H9 (cell line): ENCODE results near the gene MITF. TPM values are rescaled to one million over a fixed set of nuclear protein-coding genes. Genes with fewer than 3 reads are reported as not detected.

Experiments used
- DNase-seq: peaks from one replicate; pipeline ENCODE4 v3.0.0-alpha.2; 2017
- H2AFZ ChIP-seq: one replicate; pipeline ENCODE4 v1.6.1; 2013; ENCODE audit warnings: mild to moderate bottlenecking, low read length, control low read depth, moderate library complexity
- H2AK5ac ChIP-seq: 2 replicates; pipeline ENCODE4 v1.6.1; 2013; ENCODE audit warnings: low read length, control low read depth, mixed read lengths; ENCODE audit not compliant: insufficient read length
- H2BK120ac ChIP-seq: one replicate; pipeline ENCODE4 v1.6.1; 2013; ENCODE audit warnings: low read depth, mild to moderate bottlenecking, low read length, control low read depth, inconsistent platforms; ENCODE audit not compliant: poor library complexity, severe bottlenecking
- H2BK12ac ChIP-seq: 2 replicates; pipeline ENCODE4 v1.6.1; 2013; ENCODE audit warnings: low read length, control low read depth, mixed read lengths, low read depth; ENCODE audit not compliant: insufficient read length
- H2BK15ac ChIP-seq: 2 replicates; pipeline ENCODE4 v1.6.1; 2013; ENCODE audit warnings: low read depth, low read length, control low read depth
- H2BK20ac ChIP-seq: one replicate; pipeline ENCODE4 v1.6.1; 2013; ENCODE audit warnings: low read depth, mild to moderate bottlenecking, low read length, control low read depth, inconsistent platforms; ENCODE audit not compliant: poor library complexity, severe bottlenecking
- H2BK5ac ChIP-seq: 2 replicates; pipeline ENCODE4 v1.6.1; 2013; ENCODE audit warnings: low read length, control low read depth, mixed read lengths; ENCODE audit not compliant: insufficient read length
- H3K14ac ChIP-seq: 2 replicates; pipeline ENCODE4 v1.6.1; 2013; ENCODE audit warnings: low read length, control low read depth; ENCODE audit not compliant: insufficient read depth
- H3K18ac ChIP-seq: 2 replicates; pipeline ENCODE4 v1.6.1; 2013; ENCODE audit warnings: low read depth, mild to moderate bottlenecking, mixed read lengths, low read length, control low read depth; ENCODE audit not compliant: insufficient read length
- H3K23ac ChIP-seq: 2 replicates; pipeline ENCODE4 v1.6.1; 2013; ENCODE audit warnings: low read length, control low read depth, mixed read lengths, low read depth; ENCODE audit not compliant: insufficient read length
- H3K23me2 ChIP-seq: 2 replicates; pipeline ENCODE4 v1.6.1; 2013; ENCODE audit warnings: low read depth, mild to moderate bottlenecking, mixed read lengths, low read length, control low read depth; ENCODE audit not compliant: insufficient read length, poor library complexity, severe bottlenecking
- H3K27ac ChIP-seq: 2 replicates; pipeline ENCODE4 v1.5.1; 2013; ENCODE audit warnings: low read length, control low read depth, mixed read lengths, low read depth; ENCODE audit not compliant: insufficient read length
- H3K27me3 ChIP-seq: 2 replicates; pipeline ENCODE4 v1.6.1; 2013; ENCODE audit warnings: low read length, control low read depth, inconsistent platforms; ENCODE audit not compliant: insufficient read depth
- H3K4ac ChIP-seq: 2 replicates; pipeline ENCODE4 v1.6.1; 2013; ENCODE audit warnings: low read depth, mild to moderate bottlenecking, control low read depth, inconsistent platforms, low read length, moderate library complexity
- H3K4me1 ChIP-seq: 2 replicates; pipeline ENCODE4 v1.6.1; 2013; ENCODE audit warnings: low read length, control low read depth, inconsistent platforms; ENCODE audit not compliant: insufficient read depth
- H3K4me2 ChIP-seq: 2 replicates; pipeline ENCODE4 v1.6.1; 2013; ENCODE audit warnings: low read length, control low read depth, mixed read lengths; ENCODE audit not compliant: insufficient read length, insufficient read depth
- H3K56ac ChIP-seq: 2 replicates; pipeline ENCODE4 v1.6.1; 2013; ENCODE audit warnings: low read depth, mild to moderate bottlenecking, mixed read lengths, low read length, control low read depth; ENCODE audit not compliant: insufficient read length
- H3K79me1 ChIP-seq: 2 replicates; pipeline ENCODE4 v1.6.1; 2013; ENCODE audit warnings: low read depth, mild to moderate bottlenecking, moderate library complexity, low read length, control low read depth, inconsistent platforms; ENCODE audit not compliant: insufficient read depth, poor library complexity, severe bottlenecking
- H3K79me2 ChIP-seq: 2 replicates; pipeline ENCODE4 v1.6.1; 2013; ENCODE audit warnings: low read length, control low read depth, inconsistent platforms; ENCODE audit not compliant: insufficient read depth
- H3K9ac ChIP-seq: 2 replicates; pipeline ENCODE4 v1.6.1; 2013; ENCODE audit warnings: low read length, control low read depth, mixed read lengths; ENCODE audit not compliant: insufficient read length; ENCODE audit errors: extremely low read depth
- H3K9me3 ChIP-seq: one replicate; pipeline ENCODE4 v1.6.1; 2013; ENCODE audit warnings: low read depth, low read length, inconsistent platforms; ENCODE audit not compliant: control insufficient read depth
- H3T11ph ChIP-seq: one replicate; pipeline ENCODE4 v1.6.1; 2013; ENCODE audit warnings: mild to moderate bottlenecking, low read length, control low read depth, inconsistent platforms
- H4K20me1 ChIP-seq: one replicate; pipeline ENCODE4 v1.6.1; 2013; ENCODE audit not compliant: control insufficient read depth, insufficient read length, insufficient read depth
- H4K5ac ChIP-seq: 2 replicates; pipeline ENCODE4 v1.6.1; 2013; ENCODE audit warnings: low read depth, mild to moderate bottlenecking, mixed read lengths, low read length, control low read depth; ENCODE audit not compliant: insufficient read length
- H4K8ac ChIP-seq: replicated peaks from 2 replicates; pipeline ENCODE4 v1.6.1; 2013; ENCODE audit warnings: low read length, control low read depth, mixed read lengths, low read depth; ENCODE audit not compliant: insufficient read length
- H4K91ac ChIP-seq: 2 replicates; pipeline ENCODE4 v1.6.1; 2013; ENCODE audit warnings: low read depth, mild to moderate bottlenecking, moderate library complexity, mixed read lengths, low read length, control low read depth; ENCODE audit not compliant: insufficient read length
- H3K27ac Mint-ChIP-seq, 3 experiments: 2 replicates in 2 of 3; 3 replicates in 1 of 3; pipeline ENCODE4 v1.8.0; 2020 to 2021; ENCODE audit warnings: mixed read lengths in 3 of 3, mild to moderate bottlenecking in 1 of 3, moderate library complexity in 1 of 3
- H3K27me3 Mint-ChIP-seq: 2 replicates; pipeline ENCODE4 v1.8.0; 2021; ENCODE audit warnings: low read depth, mild to moderate bottlenecking, moderate library complexity, mixed read lengths
- H3K36me3 Mint-ChIP-seq, 3 experiments: 2 replicates in 2 of 3; 3 replicates in 1 of 3; pipeline ENCODE4 v1.8.0; 2020 to 2021; ENCODE audit warnings: low read depth in 3 of 3, mixed read lengths in 3 of 3; ENCODE audit not compliant: insufficient read depth in 1 of 3
- H3K4me1 Mint-ChIP-seq, 2 experiments: 2 replicates each; pipeline ENCODE4 v1.8.0; 2020; ENCODE audit warnings: mixed read lengths in 2 of 2
- H3K4me3 Mint-ChIP-seq, 2 experiments: 2 replicates in 1 of 2; 3 replicates in 1 of 2; pipeline ENCODE4 v1.8.0; 2020 to 2021; ENCODE audit warnings: mild to moderate bottlenecking in 2 of 2, mixed read lengths in 2 of 2, moderate library complexity in 1 of 2
- H3K9me3 Mint-ChIP-seq, 2 experiments: 2 replicates in 1 of 2; 3 replicates in 1 of 2; pipeline ENCODE4 v1.8.0; 2020; ENCODE audit warnings: mild to moderate bottlenecking in 2 of 2, mixed read lengths in 2 of 2, moderate library complexity in 1 of 2
- CTCF ChIP-seq: fragments of 200-600 bp; sonication (generic); conservative IDR thresholded peaks from 3 replicates; pipeline ENCODE4 v1.8.0; 2021; ENCODE audit warnings: antibody characterized with exemption, mild to moderate bottlenecking
- WGBS: extraction: QIAGEN DNeasy Blood & Tissue Kit; methylation state at CpG from one replicate; pipeline ENCODE4 v1.1.7; 2013; ENCODE audit warnings: missing lambda C conversion rate, low lambda C conversion rate, mixed read lengths; ENCODE audit not compliant: insufficient read length; ENCODE audit errors: extremely low coverage; 5-methylcytosine and 5-hydroxymethylcytosine counted together
- total RNA-seq: library from RNA; stranded (reverse); gene quantifications from 2 replicates; pipeline ENCODE4 v1.2.1, GENCODE V29; 2021

The MITF gene
- total RNA-seq, 1 experiment from 2014 or later, result 0.81 TPM

DNA sequence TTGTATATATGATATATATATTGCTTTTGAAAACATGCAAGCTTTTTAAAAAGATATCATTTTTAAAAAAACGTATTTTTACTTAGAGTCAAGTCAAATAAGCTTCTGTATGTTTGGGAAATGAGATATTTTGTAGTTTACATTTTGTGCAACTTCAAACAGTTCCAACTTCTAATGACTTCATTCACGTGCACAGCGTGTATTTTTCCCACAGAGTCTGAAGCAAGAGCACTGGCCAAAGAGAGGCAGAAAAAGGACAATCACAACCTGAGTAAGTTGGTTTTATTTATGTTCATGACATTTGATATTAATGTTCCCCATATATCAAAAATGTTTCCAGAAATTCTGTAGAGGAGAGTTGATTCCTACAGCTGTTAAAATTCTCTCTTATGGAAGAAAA lies 212.4 kb downstream of the MITF start:
- H3K4me1 Mint-ChIP-seq, result peaks cover 10 to 15% of the 10 kb centered on the region in 2 experiments
- no peak overlapping the region for H2BK20ac ChIP-seq
- H3K23me2 ChIP-seq, result no peaks in the 10 kb centered on the region
- no peak overlapping the region for H3K14ac ChIP-seq
- H3K27me3 Mint-ChIP-seq, result no peaks in the 10 kb centered on the region
- no peak overlapping the region for H4K91ac ChIP-seq
- H3K4me3 Mint-ChIP-seq, result no peak overlapping the region
- no peak overlapping the region for H3K4ac ChIP-seq
- H3K36me3 Mint-ChIP-seq, result no peaks in the 10 kb centered on the region
- H3K23ac ChIP-seq, result no peak overlapping the region
- no peak overlapping the region for H2BK5ac ChIP-seq
- no peaks in the 10 kb centered on the region for H3K27me3 ChIP-seq
- no peak overlapping the region for H3K56ac ChIP-seq
- H2BK120ac ChIP-seq, result no peak overlapping the region
- H3K4me2 ChIP-seq, result no peak overlapping the region
- no peak for TF ChIP-seq CTCF
- H3K27ac Mint-ChIP-seq, result no peak overlapping the region
- H3T11ph ChIP-seq, result no peak overlapping the region
- no peaks in the 10 kb centered on the region for H3K79me2 ChIP-seq
- H4K5ac ChIP-seq, result no peak overlapping the region
- no peaks in the 10 kb centered on the region for H3K79me1 ChIP-seq
- H4K20me1 ChIP-seq, result no peaks in the 10 kb centered on the region
- no peak overlapping the region for H3K9ac ChIP-seq
- no peak overlapping the region for H4K8ac ChIP-seq
- no peak overlapping the region for H2BK15ac ChIP-seq
- no peak overlapping the region for H2BK12ac ChIP-seq
- no peaks in the 10 kb centered on the region for H3K9me3 ChIP-seq
- no peaks in the 10 kb centered on the region for H3K4me1 ChIP-seq
- H2AFZ ChIP-seq, result no peak overlapping the region
- WGBS, result no CpG with 5 or more reads among the region's 3 CpGs
- no peak overlapping the region for H3K18ac ChIP-seq
- H3K9me3 Mint-ChIP-seq, result no peaks in the 10 kb centered on the region
- H3K27ac ChIP-seq, result no peak overlapping the region
- no peak overlapping the region for H2AK5ac ChIP-seq
- no peak for DNase-seq
